ENCODE results near the gene PTGDR2.
"Not testable (repeated sequence)": the region's sequence is repeated elsewhere in the genome, so short reads cannot be mapped to it uniquely, and the experiment has no call there.

PTGDR2 gene

DNA sequence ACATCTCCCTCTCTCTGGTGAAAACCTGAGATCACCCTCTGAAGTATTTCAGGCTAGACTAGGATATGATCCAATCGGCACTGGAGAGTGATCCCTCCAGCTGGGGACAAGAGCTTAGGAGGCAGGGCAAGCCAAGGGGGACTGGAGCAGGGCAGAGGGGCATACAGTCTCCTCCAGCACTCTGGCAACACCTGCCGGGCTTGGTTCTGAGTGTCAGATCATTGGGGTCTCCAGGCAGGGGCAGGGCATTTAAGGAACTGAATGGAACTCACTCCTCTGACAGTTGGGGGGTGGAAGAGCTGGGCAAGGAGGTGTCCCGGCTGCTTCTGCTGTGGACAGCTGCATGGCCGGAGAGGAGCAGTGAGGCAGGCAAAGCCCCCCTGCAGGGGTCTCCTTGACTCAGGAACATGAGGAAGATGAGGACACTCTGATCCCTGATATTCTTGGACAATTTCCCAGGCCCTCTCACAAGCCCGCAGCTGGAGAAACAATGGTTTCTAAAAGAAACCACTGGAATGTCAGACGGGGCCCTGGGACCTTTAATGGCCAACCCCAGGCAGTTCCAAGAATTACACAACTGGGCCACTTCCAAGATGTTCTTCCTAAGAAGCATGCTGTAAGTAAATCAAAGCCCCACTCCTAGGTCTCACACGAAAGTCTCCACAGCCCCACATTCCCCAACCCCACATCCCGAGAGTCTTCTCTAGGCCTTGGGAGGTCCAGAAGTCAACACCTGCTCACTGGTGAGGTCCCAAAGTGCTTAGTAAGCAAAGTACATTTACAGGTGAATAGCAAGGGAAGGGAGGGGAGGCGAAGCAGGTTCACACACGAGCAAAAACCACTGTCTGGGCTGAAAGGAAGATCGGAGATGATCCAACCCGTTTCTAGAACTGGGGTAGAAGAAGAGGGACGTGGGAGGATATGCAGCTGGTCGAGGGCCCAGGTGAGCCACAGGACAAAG lies 15.0 kb downstream of the PTGDR2 start:
- DNase-seq = no peak

DNA sequence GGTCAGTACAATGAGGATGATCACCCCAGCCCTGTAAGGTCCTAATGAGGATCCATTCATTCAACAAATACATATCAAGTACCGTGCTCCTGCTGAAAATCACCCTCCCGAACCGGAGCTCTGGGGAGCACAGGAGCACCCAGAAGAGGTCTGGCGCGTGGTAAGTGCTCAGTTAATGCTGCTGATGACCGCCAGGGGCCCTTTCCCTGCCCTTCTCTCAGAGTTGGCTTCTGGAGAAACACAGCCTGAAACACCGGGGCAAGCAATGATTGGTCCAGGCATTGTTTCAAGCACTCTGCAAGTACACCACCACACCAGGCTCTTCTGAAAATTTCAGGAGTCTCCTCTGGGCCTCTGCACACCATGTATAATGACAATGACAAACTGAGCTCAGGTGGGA lies 17.6 kb downstream of the PTGDR2 start:
- DNase-seq = no peak

DNA sequence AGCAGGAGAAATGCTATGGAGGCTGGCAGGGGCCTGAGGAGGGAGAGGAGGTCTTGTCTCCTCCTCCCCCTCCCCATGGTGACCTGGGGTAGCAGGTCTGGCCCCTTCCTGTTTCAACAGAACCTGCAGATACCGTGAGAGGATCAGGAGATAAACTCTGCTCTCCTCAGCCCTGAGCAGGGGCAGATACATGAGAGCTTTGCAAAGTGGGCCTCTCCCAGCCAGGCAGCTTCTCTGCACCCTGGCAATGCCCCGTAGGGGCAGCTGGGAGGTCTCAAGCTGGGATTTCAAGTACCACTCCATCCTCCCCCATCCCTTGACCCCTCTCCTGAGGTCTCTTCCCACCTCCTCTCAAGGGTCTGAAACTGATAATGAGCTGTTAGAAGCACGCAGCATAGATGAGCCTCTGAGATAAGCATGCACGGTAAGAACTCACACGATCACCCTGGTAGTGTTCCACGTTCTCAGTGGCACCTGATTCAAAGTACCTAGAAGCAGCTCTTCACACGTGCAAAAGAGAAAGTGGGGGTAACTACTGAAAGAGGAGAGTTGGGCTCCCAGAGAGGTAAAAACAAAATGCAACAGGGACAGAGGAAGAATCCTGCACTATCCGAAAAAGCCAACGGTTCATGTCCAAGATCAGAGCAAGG lies 18.8 kb downstream of the PTGDR2 start:
- DNase-seq = no peak

DNA sequence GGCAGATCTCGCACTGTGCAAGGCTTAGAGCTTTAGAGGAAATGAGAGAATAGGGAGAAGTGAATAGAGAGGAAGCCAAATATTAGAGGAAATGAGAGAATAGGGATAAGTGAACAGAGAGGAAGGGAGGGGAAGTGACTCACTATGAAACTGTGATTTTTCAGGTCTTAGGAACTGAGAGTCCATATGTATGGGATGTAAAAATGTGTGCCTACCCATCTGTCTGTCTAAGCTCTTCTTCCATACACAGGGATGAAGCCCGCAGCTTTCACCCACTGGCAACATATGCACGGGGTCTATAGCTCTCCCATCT lies 20.3 kb downstream of the PTGDR2 start:
- peak in 1 of 3 donors; percentile 85 for DNase-seq

DNA sequence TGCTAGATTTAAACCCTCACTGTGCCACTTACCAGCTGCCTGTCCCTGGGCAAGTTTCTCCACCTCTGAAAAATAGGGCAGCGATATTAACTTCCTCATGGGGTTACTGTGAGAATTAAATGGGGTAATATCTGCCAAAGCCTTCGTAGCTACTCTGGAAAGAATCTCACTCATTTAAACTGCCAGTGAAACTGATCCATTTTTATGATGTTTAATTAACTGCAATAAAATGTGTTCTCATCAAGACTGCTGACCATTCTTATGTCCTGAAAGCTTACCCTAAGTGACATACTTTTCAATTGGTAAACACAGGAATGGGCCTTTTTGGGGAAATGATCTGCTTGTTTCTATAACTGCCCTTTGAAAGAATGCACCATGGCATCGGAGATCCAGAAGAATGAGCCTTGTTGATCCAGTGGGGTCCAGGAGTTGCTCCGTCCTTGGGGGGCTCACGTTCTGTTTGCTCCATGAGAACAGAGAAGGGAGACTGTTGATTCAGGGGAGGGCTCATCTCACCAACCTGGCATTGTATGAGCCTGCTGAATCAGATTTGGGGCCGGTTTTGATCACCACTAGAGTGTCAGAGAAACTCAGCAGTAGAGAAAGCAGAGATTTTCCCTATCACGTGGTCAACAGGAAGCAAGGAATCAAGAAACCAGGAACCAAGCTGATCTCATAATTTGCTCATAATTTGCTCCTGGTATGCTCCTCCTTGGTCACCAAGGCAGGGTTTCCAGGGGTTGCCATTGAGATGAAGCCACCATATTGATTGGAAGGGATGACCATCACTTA lies 20.8 kb downstream of the PTGDR2 start:
- DNase-seq = peak in 2 of 3 donors; percentile 63 to 80

DNA sequence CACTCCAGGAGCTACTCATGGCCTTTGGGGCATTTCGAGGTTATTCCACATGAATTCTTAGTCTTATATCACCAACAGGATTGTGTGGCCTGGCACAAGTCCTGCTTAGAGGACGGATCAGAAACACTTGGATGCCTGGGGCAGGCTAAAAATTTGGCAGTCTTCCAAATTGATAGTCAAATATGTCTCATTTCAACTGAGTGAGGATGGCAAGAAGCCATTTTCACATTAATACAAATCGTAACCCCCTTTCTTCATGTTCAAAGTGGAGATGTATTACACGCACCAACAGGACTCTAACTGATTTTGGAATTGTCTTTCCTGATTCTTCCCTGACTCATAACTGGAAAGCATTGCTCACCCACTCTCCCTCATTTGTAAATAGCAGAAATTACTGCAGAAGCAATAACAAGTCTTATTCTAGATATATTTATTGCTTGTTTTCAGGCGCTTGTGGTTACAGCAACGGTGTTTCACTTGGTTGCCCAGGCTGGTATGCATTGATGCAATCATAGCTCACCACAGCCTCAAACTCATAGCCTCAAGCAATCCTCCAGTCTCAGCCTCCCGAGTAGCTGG lies 24.2 kb downstream of the PTGDR2 start:
- no peak for DNase-seq

DNA sequence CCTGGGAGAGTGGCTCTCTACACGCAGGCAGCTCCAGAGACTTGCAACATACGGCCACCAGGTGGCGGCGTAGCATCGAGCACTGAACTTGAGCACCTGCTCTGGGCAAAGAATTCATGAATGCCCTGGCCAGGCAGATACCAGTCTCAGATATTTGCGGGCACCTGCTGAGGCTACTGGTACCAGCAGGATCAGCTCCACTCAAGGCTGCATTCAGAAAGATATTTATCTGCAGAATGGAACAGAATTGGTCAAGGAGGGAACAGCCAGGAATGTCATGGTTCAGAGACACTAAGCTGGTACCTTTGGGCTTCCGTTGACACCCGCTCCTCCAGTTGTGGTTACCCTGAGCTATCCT lies 24.6 kb downstream of the PTGDR2 start:
- DNase-seq = peak; percentile 89 to 90 (median 89)

DNA sequence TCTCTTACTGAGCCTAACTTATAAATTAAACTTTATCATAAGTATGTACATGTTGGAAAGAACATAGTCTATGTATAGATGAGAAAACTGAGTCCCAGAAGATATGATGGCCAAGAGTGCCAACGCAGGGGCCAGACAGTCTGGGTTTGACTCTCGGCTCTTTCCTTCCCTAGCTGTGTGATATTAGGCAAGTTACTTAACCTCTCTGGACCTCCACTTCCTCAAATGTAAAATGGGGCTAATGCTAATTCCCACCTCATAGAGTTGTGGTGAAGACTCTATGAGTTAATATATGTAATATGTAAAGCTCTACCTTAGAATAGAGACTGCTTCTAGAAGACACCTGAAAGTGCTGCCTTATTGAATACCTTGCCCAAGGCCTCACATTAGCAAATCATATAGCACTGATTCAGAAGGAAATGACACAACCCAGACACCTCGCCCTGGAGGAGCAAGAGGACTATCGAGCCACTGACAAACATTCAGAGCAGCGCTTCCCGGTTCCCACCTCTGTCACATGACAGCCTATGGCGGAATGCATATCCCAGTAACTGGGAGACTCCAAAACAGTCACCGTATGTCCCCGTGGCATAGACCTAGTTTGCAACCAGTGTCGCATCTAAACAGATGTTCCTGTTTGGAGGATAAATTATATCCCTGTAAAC lies 25.1 kb downstream of the PTGDR2 start:
- no peak for DNase-seq

DNA sequence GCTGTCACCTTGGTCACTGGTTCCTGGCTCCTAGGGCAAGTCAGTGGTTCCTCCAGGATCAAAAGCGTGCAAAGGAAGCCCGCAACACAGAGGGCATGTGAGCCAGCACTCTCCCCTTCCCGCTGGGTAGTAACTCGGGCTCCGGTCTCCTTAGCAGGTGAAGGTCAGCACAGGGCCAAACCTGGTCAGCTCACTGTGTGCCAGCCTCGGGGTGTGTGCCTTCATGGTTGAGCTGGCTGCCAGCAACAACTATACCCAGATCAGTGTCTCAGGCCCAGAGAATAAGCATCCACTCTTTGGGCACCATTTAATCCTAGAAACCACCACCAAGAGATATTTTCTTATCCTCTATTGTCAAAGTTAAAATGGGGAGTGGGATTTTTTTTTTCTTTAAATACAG lies 30.0 kb downstream of the PTGDR2 start:
- no peak for DNase-seq

DNA sequence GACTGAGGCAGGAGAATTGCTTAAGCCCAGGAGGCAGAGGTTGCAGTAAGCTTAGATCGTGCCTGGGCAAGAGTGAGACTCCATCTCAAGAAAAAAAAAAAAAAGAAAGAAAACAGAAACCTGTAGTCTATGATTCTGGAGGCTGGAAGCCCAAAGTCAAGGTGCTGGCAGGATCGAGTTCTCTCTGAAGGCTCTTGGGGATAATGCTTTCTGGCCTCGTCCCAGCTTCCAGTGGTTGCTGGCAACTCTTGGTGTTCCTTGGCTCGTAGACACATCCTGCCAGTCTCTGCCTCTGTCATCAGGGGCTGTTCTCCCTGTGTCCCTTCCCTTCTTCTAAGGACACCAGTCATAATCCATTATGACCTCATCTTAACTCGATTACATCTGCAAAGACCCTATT lies 30.6 kb downstream of the PTGDR2 start:
- DNase-seq = no peak

DNA sequence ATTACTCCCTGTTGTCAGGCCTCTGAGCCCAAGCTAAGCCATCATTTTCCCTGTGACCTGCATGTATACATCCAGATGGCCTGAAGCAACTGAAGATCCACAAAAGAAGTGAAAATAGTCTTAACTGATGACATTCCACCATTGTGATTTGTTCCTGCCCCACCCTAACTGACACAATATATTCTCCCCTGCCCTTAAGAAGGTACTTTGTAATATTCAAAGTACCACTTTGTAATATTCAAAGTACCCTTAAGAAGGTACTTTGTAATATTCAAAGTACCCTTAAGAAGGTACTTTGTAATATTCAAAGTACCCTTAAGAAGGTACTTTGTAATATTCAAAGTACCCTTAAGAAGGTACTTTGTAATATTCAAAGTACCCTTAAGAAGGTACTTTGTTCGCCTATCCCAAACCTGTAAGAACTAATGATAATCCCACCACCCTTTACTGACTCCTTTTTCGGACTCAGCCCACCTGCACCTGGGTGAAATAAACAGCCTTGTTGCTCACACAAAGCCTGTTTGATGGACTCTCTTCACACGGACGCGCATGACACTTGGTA lies 31.9 kb downstream of the PTGDR2 start:
- not testable (repeated sequence) for DNase-seq

DNA sequence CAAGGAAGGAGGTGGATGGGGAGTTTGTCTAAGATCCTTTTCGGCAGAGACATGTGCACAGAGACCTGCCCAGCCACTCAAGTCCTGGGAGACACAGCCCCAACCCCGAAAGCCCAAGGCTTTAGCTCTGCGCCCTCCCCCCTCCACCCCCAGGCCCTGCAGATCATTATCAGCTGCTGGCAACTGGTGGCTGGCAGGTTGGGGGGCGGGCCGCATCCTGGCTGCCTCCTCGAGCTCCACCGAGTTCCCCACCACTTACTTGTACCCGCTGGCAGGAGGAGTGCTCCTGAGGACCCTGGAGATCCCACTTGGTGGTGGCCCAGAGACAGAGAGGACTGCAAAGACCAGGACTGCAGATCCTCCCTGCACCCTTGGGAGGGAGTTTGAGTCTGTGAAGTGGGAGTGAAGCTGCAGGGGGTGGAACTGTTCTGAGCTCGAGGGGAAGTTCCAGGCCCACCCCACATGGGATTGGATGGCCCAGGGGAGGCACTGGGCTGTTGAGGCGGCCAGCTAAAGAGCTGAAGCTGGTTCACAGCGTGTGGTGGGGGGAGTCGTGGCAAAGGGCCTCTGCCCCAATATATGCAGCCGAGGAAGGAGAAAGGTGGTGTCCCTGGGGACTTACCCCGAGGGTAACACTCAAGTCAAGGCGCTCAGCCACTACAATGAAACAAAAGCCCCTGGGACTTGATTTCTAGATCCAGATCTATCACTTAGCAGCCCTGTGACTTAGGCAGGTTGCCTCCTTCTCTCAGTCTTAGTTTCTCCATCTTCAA lies 33.7 kb downstream of the PTGDR2 start:
- DNase-seq = no peak

DNA sequence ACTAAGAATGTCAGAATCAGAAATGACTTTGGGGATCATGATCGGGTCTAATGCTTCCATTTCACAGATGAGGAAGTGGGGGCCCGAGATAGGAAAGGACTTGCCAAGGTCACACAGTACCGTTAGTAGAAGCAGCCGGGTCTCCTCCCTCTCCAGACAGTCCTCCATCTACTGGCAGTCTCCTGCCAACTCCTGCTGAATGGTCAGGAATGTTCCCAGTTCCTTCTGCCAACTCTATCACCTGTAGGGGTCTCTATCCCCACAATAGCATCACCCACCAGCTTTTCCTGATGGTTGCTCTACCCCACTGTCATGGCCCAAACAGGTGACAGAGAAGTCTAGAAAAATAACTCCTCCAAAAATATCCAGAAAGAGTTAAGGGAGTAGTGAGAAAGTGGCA lies 37.7 kb downstream of the PTGDR2 start:
- no peak for DNase-seq

DNA sequence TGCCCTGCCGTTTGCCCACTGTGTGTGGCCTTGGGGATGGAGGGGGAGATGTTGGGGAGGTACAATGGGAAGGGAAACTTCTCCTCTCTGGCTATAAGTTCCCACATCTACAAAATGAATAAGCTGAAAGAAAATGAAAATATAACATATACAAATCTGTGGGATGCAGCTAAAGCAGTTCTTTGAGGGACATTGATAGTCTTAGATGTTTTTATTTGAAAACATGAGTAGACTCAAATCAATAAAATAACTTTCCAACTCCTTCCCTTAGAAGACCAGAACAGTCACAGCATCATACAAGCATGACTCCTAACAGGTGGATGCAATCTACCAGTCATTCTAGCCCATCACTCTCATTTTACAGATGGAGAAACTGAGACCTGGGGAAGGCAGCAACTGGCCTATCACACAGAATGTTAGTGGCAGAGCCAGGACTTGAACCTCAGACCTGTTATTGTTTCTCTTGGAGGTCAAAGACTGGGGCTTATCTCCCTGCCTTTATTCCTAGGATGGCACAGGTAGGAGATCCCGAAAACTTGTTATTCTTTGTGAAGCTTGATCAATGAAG lies 39.1 kb downstream of the PTGDR2 start:
- no peak for DNase-seq

DNA sequence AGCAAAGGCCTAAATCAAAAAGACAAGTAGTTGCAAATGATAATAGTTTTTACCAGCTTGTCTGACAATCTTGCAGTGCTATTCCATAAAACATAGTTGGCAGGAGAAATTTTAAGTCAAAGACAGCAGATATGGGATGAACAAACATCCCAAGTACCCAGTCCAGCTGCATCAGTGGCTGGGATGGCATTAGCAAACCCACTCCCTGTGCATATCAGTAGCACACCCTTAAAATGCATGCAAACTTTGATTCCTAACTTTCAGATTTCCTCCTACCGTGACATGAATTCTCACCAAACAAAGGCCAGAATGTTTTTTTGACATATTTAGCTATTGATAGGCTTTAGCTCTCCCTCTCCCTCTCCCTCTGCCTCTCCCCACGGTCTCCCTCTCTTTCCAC lies 41.6 kb downstream of the PTGDR2 start:
- no peak for DNase-seq

DNA sequence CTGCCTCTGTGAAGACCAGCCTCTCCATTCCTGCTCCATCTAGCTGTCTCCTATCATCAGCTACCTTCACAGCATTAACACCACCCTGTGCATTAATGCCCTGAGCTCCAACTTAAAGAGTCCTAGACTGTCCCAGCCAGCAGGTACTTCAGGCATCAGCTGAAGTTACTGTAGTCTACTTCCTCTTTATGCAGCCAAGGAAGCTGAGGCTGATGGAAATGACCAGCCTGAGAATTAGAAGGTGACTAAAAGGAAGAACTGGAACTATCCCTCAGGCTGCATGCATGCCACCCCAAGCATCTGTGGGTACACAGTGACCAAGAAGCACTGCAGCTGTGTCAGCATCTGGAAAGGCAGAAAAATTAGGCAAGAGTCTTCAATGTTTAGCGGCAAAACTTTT lies 42.4 kb downstream of the PTGDR2 start:
- peak; percentile 23 to 50 (median 39) for DNase-seq

DNA sequence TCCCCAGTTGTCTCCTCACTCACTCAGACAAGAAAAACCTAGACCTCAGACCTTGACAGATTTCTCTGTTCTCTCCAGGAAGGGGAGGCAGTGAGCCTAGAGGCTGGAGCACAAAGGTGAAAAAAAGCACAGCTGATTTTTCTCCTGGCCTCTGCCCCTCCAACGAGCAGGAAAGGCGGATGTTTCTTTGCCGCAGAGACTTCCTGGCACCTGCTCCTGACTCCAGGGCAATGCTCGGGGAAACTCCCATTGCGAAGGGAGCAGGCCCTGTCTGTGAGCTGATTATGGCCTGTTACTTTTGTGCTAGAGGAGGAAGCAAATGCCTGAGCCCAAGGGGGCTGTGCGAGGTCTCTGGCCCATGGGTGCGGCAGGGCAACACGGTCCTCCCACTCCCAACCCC lies 45.2 kb downstream of the PTGDR2 start:
- DNase-seq = peak in 1 of 3 donors; percentile 18

DNA sequence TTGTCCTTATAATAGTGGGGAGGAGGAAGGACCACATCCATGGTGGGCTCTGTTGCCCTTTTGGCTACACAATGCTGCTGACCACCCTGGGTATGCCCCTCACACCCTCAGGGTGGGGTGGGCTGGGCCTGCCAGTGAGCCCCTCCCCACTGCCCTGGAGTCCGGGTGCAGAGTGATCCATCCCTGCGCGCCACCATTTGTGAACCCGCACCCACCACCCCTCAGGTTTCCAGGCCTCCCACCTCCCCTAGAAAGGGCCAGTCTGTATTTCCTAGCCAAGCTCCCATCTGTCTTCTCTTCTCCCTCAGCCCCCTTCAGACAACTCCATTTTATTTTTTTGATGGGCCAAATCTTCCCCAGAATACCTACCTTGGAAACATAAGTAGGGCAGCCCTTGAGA lies 45.6 kb downstream of the PTGDR2 start:
- DNase-seq = no peak

DNA sequence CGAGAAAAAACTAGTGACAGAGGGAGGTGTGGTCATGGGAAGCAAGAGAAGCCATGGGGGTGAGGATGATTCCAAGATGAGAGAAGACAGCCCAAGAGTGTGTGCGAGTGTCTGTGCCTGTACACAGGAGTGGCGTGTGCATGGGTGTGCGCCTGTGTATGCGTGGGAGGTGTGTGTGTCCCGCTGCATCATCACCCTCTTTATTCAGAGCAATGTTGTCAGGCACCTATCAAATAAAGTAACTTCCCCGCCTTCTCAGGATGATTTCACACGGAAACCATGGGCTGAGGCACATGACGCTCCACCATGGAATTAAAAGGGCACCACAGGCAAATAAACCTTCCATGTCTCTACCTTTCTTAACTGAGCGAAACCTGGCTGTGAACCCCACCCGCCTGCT lies 46.1 kb downstream of the PTGDR2 start:
- no peak for DNase-seq

DNA sequence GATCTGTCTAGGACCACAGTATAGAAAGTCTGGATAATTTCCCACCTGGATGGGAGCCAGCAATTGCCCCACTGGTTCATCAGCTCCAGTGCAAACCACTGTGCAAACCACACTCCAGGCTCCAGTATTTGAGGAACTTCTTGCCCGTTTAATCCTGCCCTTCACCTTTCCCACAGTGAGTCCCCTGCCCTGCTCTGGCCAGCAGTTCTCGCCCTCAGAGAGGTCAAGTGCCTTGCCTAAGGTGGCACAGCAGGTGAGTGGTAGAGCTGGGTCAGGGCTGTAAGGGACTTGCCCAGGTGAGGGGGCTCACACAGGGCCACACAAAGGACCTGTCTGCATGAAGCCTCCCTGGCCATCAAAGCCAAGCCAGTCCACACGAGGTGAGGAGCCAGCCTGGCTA lies 46.5 kb downstream of the PTGDR2 start:
- no peak for DNase-seq

DNA sequence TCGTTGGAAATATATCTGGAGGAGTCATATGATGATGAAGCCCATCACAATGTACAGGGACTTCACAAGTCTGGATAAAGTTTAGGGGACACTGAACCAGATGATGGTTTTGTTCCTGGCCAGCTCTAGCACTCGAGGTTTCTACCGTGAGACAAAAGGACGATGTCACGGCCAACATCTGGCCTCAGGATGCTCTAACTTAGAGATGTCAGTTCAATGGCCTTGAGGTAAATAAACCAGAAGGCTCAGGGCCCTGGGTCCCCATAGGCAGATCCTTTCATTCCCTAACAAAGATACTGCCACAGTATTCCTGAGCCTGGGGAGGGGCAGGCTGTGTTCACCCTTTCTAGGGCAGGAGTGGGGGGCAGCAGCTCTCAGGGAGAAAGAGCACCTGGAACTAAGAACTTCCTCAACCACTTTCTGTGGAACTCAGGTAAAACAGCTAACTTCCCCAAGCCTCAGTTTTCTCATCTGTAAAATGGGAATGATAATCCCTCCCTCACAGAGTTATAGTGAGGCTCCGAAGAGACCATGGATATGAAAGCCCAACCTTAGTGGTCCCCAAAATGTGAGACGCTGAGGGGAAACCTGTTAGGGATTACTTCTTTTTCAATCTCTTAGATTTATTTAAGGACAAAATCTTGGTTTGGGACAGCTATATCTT lies 52.3 kb downstream of the PTGDR2 start:
- DNase-seq = no peak
